ENCODE data around the gene ATG16L2.

ATG16L2 gene

DNA sequence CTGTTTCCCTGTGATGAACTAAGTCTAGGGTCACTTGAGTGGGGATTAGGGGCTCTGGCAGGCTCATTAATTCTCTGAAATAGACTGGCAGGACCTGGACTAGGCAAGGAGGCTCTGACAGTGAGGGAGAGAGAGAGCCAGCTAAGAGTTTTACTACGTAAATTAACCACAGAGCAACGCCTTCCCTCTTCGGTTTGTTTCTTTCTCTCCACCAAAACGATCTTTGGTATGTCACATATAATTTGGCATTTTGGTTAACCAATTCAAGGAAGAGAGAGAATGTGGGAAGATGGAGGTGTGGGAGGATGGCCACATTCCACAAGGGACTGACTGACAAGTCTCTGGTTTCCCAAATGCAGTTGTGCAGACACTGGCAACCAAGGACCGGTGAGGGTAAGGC lies 27.9 kb downstream of the ATG16L2 start:
- ChIA-PET CTCF (no interaction called here), POLR2A (no interaction called here)
- Histone ChIP-seq H3K27ac (ENCODE audit: extremely low read depth, low read depth, low read length) (no peak overlapping the region), H3K9me3 (ENCODE audit: control insufficient read depth, insufficient read depth, low read depth, low read length) (no peaks in the 10 kb centered on the region), H3K36me3 (ENCODE audit: control insufficient read depth in 2 of 2, insufficient read depth in 1 of 2, low read length in 2 of 2) (peaks cover 0 to 52% of the 10 kb centered on the region in 2 experiments; a peak in 1 of 3 replicates), H3K4me3 (ENCODE audit: low read depth, low read length) (no peak overlapping the region), H3K4me1 (ENCODE audit: control insufficient read depth, insufficient read depth, low read length) (no peaks in the 10 kb centered on the region)
- TF ChIP-seq ZNF626 (tag by site-specific recombination; IDR thresholded peaks at IDR 0.05) = no peak
- TF ChIP-seq, protein P1, sequence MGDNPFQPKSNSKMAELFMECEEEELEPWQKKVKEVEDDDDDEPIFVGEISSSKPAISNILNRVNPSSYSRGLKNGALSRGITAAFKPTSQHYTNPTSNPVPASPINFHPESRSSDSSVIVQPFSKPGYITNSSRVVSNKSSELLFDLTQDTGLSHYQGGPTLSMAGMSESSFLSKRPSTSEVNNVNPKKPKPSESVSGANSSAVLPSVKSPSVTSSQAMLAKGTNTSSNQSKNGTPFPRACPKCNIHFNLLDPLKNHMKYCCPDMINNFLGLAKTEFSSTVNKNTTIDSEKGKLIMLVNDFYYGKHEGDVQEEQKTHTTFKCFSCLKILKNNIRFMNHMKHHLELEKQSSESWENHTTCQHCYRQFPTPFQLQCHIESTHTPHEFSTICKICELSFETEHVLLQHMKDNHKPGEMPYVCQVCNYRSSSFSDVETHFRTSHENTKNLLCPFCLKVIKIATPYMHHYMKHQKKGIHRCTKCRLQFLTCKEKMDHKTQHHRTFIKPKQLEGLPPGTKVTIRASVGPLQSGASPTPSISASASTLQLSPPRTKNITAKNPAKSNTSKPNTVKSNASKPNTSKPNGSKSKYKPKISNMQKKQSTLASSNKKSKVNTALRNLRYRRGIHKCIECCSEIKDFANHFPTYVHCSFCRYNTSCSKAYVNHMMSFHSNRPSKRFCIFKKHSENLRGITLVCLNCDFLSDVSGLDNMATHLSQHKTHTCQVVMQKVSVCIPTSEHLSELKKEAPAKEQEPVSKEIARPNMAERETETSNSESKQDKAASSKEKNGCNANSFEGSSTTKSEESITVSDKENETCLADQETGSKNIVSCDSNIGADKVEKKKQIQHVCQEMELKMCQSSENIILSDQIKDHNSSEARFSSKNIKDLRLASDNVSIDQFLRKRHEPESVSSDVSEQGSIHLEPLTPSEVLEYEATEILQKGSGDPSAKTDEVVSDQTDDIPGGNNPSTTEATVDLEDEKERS (tag by site-specific recombination; IDR thresholded peaks at IDR 0.05) = no peak

DNA sequence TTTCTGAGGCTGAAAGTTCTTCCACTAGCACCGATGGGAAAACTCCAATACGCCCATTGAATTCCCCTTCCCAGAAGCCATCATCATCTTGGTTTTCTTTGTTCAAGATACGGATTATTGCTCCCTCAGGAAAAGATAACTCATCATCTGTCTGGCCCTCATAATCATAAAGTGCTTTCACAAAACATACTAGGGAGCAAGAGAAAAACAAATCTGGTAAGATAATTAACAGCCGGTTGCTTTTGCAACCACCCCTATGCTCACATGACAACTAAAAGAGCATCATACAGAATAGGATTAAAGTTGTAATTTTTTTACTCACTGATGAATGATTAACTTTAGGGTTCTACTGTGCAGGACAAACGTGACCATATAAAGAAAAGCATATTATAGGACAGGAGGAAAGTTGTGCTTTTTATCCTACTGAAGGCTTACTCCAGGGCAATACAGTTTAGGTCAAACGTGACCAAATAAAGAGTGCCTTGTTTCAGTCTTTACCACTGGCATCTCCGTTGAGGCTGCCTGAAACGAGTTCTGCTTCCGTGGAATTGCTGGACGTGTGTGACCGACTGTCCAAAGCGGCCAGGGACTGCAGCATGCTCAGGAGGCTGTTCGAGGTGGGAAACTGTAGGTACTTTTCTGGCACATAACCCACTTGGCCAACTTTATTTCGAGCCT lies 28.6 kb downstream of the ATG16L2 start:
- H3K36me3 ChIP-seq (ENCODE audit: control insufficient read depth in 2 of 2, insufficient read depth in 1 of 2, low read length in 2 of 2) = peaks cover 0 to 46% of the 10 kb centered on the region in 2 experiments; a peak in 1 of 3 replicates
- no peaks in the 10 kb centered on the region for H3K9me3 ChIP-seq (ENCODE audit: control insufficient read depth, insufficient read depth, low read depth, low read length)
- no peaks in the 10 kb centered on the region for H3K4me1 ChIP-seq (ENCODE audit: control insufficient read depth, insufficient read depth, low read length)
- ChIA-PET CTCF (interaction anchor here (2.9 kb wide), 1 partner anchor 118 kb away, joined by 11 read pairs; no protein-coding TSS in a partner anchor), POLR2A (no interaction called here)
- no peak overlapping the region for H3K4me3 ChIP-seq (ENCODE audit: low read depth, low read length)
- no peak for TF ChIP-seq ZEB2 (tag by site-specific recombination; IDR thresholded peaks at IDR 0.05)
- TF ChIP-seq GFI1B (tag by site-specific recombination; IDR thresholded peaks at IDR 0.05) = no peak
- no peak for TF ChIP-seq ZNF664 (tag by site-specific recombination; IDR thresholded peaks at IDR 0.05)
- TF ChIP-seq PRDM1 (tag by site-specific recombination; IDR thresholded peaks at IDR 0.05) = no peak
- no peak for TF ChIP-seq ZNF624 (tag by site-specific recombination; IDR thresholded peaks at IDR 0.05)
- TF ChIP-seq ZNF785 (tag by site-specific recombination; IDR thresholded peaks at IDR 0.05) = no peak
- no peak for TF ChIP-seq ZNF266 (tag by site-specific recombination; IDR thresholded peaks at IDR 0.05; ENCODE audit: low read depth)
- TF ChIP-seq ZNF560 (tag by site-specific recombination; IDR thresholded peaks at IDR 0.05; ENCODE audit: borderline replicate concordance) = no peak
- no peak for TF ChIP-seq MYNN (tag by site-specific recombination; IDR thresholded peaks at IDR 0.05; ENCODE audit: borderline replicate concordance)
- TF ChIP-seq IKZF3 (tag by site-specific recombination; IDR thresholded peaks at IDR 0.05) = no peak
- TF ChIP-seq ZNF140 (tag by site-specific recombination; IDR thresholded peaks at IDR 0.05) = no peak
- no peak for TF ChIP-seq ZNF132 (tag by site-specific recombination; IDR thresholded peaks at IDR 0.05; ENCODE audit: borderline replicate concordance)
- no peak for TF ChIP-seq ZNF350 (tag by site-specific recombination; IDR thresholded peaks at IDR 0.05)
- TF ChIP-seq, protein P2, sequence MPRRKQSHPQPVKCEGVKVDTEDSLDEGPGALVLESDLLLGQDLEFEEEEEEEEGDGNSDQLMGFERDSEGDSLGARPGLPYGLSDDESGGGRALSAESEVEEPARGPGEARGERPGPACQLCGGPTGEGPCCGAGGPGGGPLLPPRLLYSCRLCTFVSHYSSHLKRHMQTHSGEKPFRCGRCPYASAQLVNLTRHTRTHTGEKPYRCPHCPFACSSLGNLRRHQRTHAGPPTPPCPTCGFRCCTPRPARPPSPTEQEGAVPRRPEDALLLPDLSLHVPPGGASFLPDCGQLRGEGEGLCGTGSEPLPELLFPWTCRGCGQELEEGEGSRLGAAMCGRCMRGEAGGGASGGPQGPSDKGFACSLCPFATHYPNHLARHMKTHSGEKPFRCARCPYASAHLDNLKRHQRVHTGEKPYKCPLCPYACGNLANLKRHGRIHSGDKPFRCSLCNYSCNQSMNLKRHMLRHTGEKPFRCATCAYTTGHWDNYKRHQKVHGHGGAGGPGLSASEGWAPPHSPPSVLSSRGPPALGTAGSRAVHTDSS (tag by site-specific recombination; IDR thresholded peaks at IDR 0.05) = no peak
- no peak for TF ChIP-seq SP7 (tag by site-specific recombination; IDR thresholded peaks at IDR 0.05)
- no peak for TF ChIP-seq MEIS1 (CRISPR knock-in tag; IDR thresholded peaks at IDR 0.05; ENCODE audit: borderline replicate concordance)
- TF ChIP-seq, protein P3, sequence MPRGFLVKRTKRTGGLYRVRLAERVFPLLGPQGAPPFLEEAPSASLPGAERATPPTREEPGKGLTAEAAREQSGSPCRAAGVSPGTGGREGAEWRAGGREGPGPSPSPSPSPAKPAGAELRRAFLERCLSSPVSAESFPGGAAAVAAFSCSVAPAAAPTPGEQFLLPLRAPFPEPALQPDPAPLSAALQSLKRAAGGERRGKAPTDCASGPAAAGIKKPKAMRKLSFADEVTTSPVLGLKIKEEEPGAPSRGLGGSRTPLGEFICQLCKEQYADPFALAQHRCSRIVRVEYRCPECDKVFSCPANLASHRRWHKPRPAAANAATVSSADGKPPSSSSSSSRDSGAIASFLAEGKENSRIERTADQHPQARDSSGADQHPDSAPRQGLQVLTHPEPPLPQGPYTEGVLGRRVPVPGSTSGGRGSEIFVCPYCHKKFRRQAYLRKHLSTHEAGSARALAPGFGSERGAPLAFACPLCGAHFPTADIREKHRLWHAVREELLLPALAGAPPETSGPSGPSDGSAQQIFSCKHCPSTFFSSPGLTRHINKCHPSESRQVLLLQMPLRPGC (tag by site-specific recombination; IDR thresholded peaks at IDR 0.05) = no peak
- no peak overlapping the region for H3K27ac ChIP-seq (ENCODE audit: extremely low read depth, low read depth, low read length)

Data from HEK293 (cell line).